SJCRH30 (cell line): Measurements from ENCODE around the gene PRSS33. TPM values are rescaled to one million over a fixed set of nuclear protein-coding genes. Genes with fewer than 3 reads are reported as not detected.

ENCODE experiments used
- DNase-seq, 2 experiments: peaks; one replicate each; pipeline ENCODE4 v3.0.0-alpha.2; 2015 to 2020
- H3K27ac ChIP-seq: fragments of 250-450 bp; sonication (Bioruptor Pico); 2 replicates; pipeline ENCODE4 v1.5.1; 2020; ENCODE audit warnings: mild to moderate bottlenecking, moderate library complexity
- H3K27me3 ChIP-seq: fragments of 250-450 bp; sonication (Bioruptor Pico); 2 replicates; pipeline ENCODE4 v1.5.1; 2020; ENCODE audit warnings: mild to moderate bottlenecking, moderate library complexity
- H3K36me3 ChIP-seq: fragments of 250-450 bp; sonication (Bioruptor Pico); 2 replicates; pipeline ENCODE4 v1.5.1; 2020; ENCODE audit warnings: mild to moderate bottlenecking, moderate library complexity
- H3K4me1 ChIP-seq: fragments of 250-450 bp; sonication (Bioruptor Pico); 2 replicates; pipeline ENCODE4 v1.5.1; 2020; ENCODE audit warnings: mild to moderate bottlenecking, moderate library complexity
- H3K4me3 ChIP-seq: fragments of 250-450 bp; sonication (Bioruptor Pico); 2 replicates; pipeline ENCODE4 v1.5.1; 2020; ENCODE audit warnings: mild to moderate bottlenecking, moderate library complexity
- H3K9me3 ChIP-seq: fragments of 250-450 bp; sonication (Bioruptor Pico); replicated peaks from 2 replicates; pipeline ENCODE4 v1.5.1; 2020; ENCODE audit warnings: mild to moderate bottlenecking, moderate library complexity
- total RNA-seq: library from RNA; depleted of rRNA; stranded (reverse); fragments of >200 nt; shearing (Covaris generic); gene quantifications from 2 replicates; pipeline ENCODE4 v1.2.3, GENCODE V29; 2014

Gene PRSS33
- total RNA-seq, 1 experiment from 2014 or later: not detected

DNA sequence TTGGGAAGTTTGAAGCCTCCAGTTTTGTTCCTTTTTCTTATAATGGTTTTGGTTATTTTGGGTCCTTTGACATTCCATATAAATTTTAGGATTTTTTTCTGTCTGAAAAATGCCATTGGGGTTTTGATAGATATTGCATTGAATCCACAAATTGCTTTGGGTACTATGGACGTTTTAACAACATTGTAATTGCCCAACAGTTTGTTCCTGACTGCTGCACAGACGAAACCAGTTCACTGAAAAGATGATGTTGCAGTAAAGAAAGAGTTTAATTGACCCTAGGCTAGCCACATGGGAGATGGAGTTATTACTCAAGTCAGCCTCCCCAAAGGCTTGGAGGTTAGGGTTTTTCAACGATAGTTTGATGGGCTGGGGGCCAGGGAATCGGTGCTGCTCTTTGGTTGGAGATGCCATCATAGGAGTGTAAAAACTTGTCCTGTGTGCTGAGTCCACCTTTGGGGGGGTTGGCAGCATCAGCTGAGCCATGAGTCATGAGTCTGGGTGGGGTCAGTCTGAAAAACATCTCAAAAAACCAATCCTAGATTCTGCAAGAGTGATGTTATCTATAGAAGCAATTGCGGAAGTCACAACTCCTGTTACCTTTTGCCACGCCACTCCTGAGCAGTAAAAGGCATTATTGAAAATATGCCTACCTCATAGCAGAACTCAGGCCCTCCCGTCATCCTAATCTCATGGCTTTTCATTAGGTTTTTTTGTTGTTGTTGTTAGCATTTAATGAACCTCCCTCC is 8.2 kb upstream of the PRSS33 start:
- DNase-seq: no peak

DNA sequence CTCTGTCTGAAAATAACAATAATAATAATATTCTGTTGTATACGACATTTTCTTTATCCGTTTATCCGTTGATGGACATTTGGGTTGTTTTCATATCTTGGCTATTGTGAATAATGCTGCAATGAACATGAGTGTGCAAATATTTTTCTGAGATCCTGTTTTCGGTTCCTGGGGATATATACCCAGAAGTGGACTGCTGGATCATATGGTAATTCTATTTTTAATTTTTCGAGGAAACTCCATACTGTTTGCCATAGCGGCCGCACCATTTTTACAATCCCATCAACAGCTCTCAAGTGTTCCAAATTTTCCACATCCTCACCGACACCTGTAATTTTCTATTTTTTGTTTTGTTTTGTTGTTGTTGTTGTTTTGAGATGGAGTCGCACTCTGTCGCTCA is 5.6 kb upstream of the PRSS33 start:
- Histone ChIP-seq H3K9me3 (no peaks in the 10 kb centered on the region), H3K4me3 (no peak overlapping the region), H3K36me3 (no peaks in the 10 kb centered on the region), H3K4me1 (no peaks in the 10 kb centered on the region), H3K27ac (no peak overlapping the region), H3K27me3 (0 out of 2 replicates have a peak, but pooled peaks cover 4% of the 10 kb centered on the region)
- DNase-seq: no peak

More for the DNA sequence above, 8.2 kb upstream of the PRSS33 start:
- Histone ChIP-seq H3K4me3 (no peak overlapping the region), H3K27ac (no peak overlapping the region), H3K27me3 (0 out of 2 replicates have a peak, but pooled peaks cover 4% of the 10 kb centered on the region), H3K9me3 (no peaks in the 10 kb centered on the region), H3K4me1 (no peaks in the 10 kb centered on the region), H3K36me3 (no peaks in the 10 kb centered on the region)

DNA sequence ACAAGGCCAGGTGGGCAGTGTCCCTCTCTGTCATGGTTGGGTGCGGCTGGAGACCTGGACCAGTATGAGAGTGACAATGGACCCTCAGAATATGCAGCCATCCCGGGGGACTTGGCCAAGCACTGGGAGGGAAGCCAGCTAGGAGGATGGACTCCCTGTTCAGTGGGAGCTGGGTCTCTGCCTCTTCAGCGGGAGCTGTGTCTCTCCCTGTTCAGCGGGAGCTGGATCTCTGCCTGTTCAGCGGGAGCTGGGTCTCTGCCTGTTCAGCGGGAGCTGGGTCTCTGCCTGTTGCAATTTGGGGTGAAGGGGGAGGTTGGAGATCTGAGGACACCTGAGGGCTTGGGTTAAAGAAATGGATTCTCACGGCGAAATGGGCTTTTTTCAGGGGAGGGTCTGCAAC is 3.8 kb upstream of the PRSS33 start:
- no peak for DNase-seq
- Histone ChIP-seq H3K9me3 (no peaks in the 10 kb centered on the region), H3K4me3 (no peak overlapping the region), H3K27me3 (0 out of 2 replicates have a peak, but pooled peaks cover 4% of the 10 kb centered on the region), H3K36me3 (no peaks in the 10 kb centered on the region), H3K4me1 (no peaks in the 10 kb centered on the region), H3K27ac (no peak overlapping the region)

DNA sequence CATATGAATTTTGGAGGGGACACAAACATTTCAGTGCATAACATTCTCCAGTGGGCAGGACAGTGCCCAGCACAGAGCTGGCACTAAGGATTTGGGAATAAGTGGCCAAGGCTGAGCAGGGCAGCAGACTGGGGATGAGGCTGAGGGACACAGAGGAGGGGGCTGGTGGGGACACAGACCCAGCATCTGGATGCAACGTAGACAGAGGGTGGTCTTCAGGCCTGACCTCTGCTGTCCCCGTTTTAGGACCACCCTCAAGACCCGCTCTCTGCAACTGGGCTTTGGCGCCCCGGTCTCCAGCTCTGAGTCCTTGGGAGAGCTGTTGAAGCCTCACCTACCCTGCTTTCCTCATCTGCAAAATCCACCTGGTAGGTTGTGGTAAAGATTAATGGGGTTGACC is 3.3 kb upstream of the PRSS33 start:
- Histone ChIP-seq H3K36me3 (no peaks in the 10 kb centered on the region), H3K27me3 (0 out of 2 replicates have a peak, but pooled peaks cover 4% of the 10 kb centered on the region), H3K4me1 (no peaks in the 10 kb centered on the region)

DNA sequence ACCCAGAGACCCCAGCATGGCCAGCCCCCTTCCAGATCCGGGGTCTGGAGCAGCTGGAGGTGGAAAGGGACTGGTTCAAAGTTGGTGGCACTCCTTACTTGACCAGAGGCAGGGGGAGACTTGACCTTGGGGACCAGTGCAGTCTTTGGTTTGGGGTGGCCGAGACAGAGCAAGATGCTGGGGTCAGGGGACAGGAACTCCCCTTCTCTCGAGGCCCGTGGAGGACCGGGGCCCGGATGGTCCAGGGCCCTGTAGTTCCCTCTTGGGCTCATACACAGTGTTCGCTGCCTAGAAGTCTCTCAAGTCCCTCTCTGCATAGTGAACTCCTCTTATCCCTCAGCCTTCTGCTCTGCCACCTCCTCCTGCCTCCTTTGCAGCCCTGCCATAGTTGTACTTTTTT is 601 bp upstream of the PRSS33 start:
- Histone ChIP-seq H3K4me1 (no peaks in the 10 kb centered on the region), H3K36me3 (no peaks in the 10 kb centered on the region), H3K9me3 (no peaks in the 10 kb centered on the region), H3K4me3 (no peak overlapping the region), H3K27ac (no peak overlapping the region), H3K27me3 (no peaks in the 10 kb centered on the region)
- DNase-seq: no peak

More for the DNA sequence above, 3.3 kb upstream of the PRSS33 start:
- Histone ChIP-seq H3K9me3 (no peaks in the 10 kb centered on the region), H3K27ac (no peak overlapping the region), H3K4me3 (no peak overlapping the region)
- no peak for DNase-seq

DNA sequence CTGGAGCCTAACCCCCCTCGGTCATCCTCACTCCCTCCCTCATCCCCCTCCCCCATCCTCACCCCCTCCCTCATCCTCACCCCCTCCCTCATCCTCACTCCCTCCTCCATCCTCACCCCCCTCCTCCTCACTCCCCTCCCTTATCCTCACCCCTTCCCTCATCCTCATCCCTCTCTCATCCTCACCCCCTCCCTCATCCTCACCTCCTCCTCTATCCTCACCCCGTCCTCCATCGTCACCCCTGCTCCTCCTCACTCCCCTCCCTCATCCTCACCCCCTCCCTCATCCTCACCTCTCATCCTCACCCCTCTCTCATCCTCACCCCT is 571 bp downstream of the PRSS33 start:
- Histone ChIP-seq H3K4me3 (no peak overlapping the region), H3K4me1 (no peaks in the 10 kb centered on the region), H3K27me3 (no peaks in the 10 kb centered on the region), H3K9me3 (no peaks in the 10 kb centered on the region), H3K27ac (no peak overlapping the region), H3K36me3 (no peaks in the 10 kb centered on the region)
- no peak for DNase-seq

DNA sequence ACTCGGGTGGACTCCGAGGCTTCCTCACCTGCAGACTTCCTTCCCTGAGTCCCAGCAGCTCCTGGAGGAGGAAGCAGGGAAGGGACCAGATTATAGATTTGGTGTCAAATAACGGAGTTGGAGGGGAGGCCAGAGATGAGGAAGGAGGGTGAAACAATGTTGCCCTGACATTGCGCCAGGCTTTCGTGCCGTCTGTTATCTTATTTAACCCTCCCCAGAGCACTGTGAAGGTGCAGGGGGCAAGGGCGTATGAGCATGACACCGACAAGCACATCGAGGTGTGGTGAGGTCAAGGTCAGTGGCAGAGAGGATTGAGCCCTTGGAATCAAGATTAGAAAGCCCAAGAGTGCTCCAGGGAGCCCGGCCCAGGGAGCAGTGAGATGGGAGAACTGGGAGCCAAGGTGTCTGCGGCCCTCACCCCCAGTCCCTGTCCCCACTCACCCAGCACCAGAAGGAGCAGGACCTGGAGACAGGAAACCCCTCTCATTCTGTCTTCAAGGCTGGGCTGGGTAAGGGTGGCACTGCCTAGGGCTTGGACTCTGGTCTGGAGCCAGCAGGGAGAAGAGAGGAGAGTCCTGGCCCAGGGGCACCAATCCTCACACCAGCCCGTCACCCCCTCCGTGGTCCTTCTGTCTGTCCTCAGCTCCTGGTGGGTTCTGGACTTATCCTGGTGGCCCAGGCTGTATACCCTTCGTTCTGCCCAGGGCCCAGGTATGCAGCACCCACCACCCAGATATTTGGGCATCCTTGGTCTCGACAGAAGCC is 1.1 kb downstream of the PRSS33 start:
- Histone ChIP-seq H3K27me3 (no peaks in the 10 kb centered on the region), H3K4me1 (no peaks in the 10 kb centered on the region), H3K27ac (no peak overlapping the region), H3K9me3 (no peaks in the 10 kb centered on the region), H3K4me3 (no peak overlapping the region), H3K36me3 (no peaks in the 10 kb centered on the region)
- no peak for DNase-seq

DNA sequence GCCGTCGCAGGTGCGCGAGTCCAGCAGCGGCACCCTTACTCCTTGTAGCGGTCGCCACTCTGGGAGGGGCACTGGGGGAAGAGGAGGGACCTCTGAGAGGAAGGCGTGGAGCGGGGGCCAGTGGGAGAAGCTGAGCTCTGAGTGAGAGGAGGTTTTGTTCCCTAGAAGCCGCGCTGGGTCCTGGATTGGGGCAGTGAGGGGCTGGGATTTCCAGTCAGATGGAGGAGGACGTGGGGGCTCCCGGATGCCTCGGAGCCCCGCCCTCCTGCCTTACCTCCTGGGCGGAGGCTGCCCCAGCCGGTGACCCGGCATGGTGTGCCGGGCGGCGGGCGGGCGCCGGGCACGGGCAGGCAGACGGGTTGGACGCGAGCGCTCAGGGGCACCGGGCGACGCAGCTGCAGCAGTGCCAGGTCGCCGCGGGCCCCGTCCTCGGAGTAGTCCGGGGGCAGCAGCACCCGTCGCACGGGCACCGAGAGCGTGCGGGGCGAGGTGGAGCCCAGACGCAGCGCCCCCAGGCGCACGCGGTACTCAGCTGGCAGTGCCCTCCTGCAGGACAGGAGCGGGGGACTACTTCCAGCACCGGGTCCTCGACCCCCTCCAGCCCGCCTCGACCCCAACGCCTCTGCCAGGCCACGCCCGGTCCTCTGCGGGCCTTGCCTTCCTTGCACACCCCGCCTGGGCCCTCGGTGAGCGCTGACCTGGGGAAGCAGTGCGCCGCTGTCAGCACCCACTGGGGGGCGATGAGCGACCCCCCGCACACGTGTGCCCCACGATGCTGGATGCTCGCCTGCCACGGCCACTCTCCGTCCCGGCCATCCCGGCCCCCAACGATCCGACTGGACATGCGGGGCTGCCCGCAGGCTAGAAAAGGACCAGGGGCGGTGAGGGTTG is 2.0 kb downstream of the PRSS33 start:
- Histone ChIP-seq H3K36me3 (no peaks in the 10 kb centered on the region), H3K9me3 (no peaks in the 10 kb centered on the region), H3K27ac (no peak overlapping the region), H3K4me3 (no peak overlapping the region), H3K4me1 (no peaks in the 10 kb centered on the region), H3K27me3 (no peaks in the 10 kb centered on the region)
- no peak for DNase-seq

DNA sequence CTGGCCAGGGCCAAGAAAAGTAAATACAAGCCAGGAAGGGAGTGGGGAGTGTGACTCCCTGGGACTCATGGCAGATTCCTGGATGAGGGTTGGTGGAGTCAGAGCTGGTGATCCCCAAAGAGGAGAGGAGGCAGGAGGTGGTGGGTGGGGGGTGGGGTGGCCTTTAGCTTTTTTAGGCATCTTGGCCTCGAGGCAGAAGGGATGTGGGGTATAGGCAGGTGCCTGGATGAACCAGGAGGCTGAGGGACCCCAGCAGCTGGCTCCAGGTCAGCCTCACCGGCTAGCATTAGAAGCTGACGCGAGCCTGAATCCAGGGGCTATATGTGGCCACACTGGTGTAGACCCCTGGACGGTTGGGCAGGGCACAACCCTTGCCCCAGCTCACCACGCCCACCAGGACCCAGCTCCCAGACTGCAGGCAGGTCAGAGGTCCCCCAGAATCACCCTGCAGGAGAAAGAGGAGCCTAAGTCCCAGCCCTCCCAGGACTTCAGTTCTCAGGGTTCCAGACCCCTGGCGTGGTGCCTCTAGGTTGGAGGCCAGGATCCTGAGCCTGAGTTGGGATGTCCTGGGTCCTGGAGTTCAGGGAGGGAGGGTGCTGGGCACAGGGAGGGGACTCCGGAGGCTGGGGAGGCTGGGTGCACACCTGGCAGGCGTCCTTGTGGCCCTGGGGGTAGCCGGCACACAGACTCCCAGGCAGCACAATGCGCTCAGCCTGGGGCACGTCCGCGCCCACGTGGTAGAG is 2.8 kb downstream of the PRSS33 start:
- DNase-seq: no peak
- no peaks in the 10 kb centered on the region for H3K27me3 ChIP-seq

DNA sequence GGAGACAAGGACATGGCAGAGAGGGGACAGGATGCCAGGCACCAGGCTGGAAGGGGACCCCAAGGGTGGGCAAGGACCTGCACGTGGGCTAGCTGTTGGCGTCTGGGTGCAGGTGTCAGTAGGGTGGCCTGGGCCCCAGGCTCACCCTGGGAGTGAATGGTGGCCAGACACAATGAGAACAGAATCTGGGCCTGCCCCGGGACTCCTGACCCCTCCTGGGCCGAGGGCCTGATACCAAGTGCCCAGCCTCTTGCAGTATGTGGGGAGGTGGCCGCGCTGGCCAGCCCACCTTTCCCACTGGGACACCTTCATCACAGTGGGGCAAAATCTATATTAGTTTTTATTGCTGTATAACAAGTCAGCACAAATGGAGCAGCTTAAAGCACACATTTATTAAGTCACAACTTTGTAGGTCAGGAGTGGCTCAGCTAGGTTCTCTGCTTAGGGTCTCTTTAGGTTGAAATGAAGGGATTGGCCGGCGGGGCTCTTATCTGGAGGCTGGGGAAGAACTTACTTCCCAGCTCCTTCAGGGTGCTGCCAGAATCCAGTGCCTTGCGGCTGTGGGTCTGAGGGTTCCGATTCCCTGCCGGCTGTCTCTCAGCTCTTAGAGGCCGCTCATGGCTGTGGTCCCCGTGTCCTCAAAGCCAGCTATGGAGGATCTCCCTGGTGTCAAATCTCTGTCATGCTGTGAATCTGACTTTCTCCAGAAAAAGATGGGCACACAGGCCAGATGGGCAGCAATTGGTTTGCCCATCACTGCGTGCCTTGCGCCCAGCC is 3.6 kb downstream of the PRSS33 start:
- no peak overlapping the region for H3K4me3 ChIP-seq
- H3K4me1 ChIP-seq: no peaks in the 10 kb centered on the region
- H3K9me3 ChIP-seq: no peaks in the 10 kb centered on the region
- no peak overlapping the region for H3K27ac ChIP-seq
- no peaks in the 10 kb centered on the region for H3K36me3 ChIP-seq
- no peaks in the 10 kb centered on the region for H3K27me3 ChIP-seq
- no peak for DNase-seq

More for the DNA sequence above, 2.8 kb downstream of the PRSS33 start:
- no peak overlapping the region for H3K4me3 ChIP-seq
- H3K36me3 ChIP-seq: no peaks in the 10 kb centered on the region
- no peaks in the 10 kb centered on the region for H3K9me3 ChIP-seq
- no peaks in the 10 kb centered on the region for H3K4me1 ChIP-seq
- no peak overlapping the region for H3K27ac ChIP-seq

DNA sequence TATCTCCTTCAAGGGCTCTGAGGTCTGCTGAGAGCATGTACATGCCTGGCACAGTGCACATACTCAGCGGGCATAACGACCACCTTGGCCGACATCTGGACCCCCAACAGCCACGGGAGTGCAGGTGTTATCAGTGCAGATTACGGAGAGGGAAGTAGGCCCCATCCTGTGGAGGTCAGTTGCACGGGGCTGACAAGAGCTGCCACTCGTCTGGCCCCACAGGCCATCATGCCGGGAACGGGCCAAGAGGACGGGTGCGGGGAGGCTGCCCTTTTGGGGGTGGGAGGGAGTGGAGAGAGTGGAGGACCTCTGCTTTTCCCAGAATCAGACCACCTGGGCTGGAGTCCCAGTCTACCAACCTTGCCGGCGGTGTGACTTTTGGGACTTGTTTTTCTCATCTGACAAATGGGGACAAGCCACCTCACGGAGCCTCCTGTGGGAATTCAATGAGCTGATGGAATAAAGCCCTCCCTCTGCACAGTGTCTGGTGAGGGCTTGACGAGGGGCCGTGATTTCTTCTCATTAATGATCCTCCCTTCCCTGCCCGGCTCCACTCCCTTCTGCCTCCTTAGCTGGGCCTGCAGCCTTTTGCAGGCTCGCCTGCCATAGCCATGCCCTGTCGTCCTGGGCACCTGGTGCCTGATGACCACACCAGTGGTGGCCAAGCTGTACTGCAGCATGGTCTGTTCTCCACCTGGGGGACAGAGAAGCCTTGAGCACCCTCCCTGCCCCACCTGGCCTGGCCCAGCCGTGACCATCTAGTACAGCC is 4.6 kb downstream of the PRSS33 start:
- H3K9me3 ChIP-seq: no peaks in the 10 kb centered on the region
- DNase-seq: no peak
- H3K27me3 ChIP-seq: no peaks in the 10 kb centered on the region
- H3K27ac ChIP-seq: no peak overlapping the region
- no peaks in the 10 kb centered on the region for H3K36me3 ChIP-seq
- H3K4me1 ChIP-seq: 0 out of 2 replicates have a peak, but pooled peaks cover 3% of the 10 kb centered on the region
- no peak overlapping the region for H3K4me3 ChIP-seq

DNA sequence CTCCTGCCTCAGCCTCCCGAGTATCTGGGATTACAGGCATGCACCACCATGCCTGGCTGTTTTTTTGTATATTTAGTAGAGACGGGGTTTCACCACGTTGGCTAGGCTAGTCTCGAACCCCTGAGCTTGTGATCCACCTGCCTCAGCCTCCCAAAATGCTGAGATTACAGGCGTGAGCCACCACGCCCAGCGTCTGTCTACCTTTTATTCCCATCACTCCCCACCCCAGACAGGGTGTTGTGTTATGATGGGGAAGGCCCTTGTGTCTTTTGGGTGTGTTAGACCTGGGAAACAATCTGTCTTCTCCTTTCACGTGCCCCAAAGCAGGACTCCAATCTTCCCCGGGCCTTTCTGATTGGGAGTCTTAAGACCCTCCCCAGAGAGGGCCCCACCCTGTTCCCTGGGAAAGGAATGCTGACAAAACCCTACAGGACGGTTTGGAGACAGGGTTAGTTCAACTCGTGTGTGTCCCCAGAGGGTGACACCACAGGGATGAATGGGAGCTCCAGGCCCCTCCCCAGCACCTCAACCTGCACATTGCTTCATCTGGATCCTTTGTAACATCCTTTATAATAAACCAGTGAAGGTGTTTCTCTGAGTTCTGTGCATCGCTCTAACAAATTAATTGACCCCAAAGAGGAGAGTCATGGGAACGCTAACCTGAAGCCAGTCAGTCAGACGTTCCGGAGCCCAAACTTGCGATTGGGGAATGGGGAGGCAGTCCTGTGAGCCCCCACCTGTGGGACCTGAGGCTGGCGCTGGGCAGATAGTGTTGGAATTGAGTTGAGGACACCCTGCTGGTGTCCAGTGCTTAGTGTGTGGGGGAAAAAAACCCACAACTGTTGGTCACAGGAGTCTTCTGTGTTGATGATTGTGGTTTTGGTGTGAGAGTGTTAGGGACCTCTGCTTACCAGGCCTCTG is 7.1 kb downstream of the PRSS33 start:
- DNase-seq: no peak
- Histone ChIP-seq H3K4me3 (no peak overlapping the region), H3K9me3 (no peaks in the 10 kb centered on the region), H3K36me3 (no peaks in the 10 kb centered on the region), H3K4me1 (0 out of 2 replicates have a peak, but pooled peaks cover 3% of the 10 kb centered on the region), H3K27ac (no peak overlapping the region), H3K27me3 (no peaks in the 10 kb centered on the region)
